HepG2 (cell line): ENCODE results near the gene FUZ. TPM values are rescaled to one million over a fixed set of nuclear protein-coding genes. Genes with fewer than 3 reads are reported as not detected.

ENCODE experiments used
- ARID4A ChIP-seq: sonication (generic); formaldehyde crosslinking; IDR thresholded peaks from 2 replicates; pipeline ENCODE4 v1.5.0; 2020; ENCODE audit warnings: mild to moderate bottlenecking, missing genetic modification reagents, borderline replicate concordance
- CREM ChIP-seq, 2 experiments: sonication (generic) in 1 of 2; formaldehyde crosslinking in 1 of 2; IDR thresholded peaks; 2 replicates each; pipeline versions ENCODE4 v1.4.0 to v1.6.1; 2016 to 2020; ENCODE audit warnings: antibody characterized with exemption in 1 of 2, mild to moderate bottlenecking in 1 of 2, missing genetic modification reagents in 1 of 2
- ERF ChIP-seq: IDR thresholded peaks from 2 replicates; pipeline ENCODE4 v1.6.1; 2018; ENCODE audit warnings: missing biosample characterization, missing genetic modification reagents
- FOXO1 ChIP-seq: sonication (generic); formaldehyde crosslinking; IDR thresholded peaks from 2 replicates; pipeline ENCODE4 v1.4.0; 2020; ENCODE audit warnings: missing genetic modification reagents
- HCFC1 ChIP-seq: fragments of 150-350 bp; IDR thresholded peaks from 2 replicates; pipeline ENCODE4 v1.6.1; 2014; ENCODE audit warnings: low read depth, low read length
- IRF2 ChIP-seq: IDR thresholded peaks from 2 replicates; pipeline ENCODE4 v1.6.1; 2018; ENCODE audit warnings: missing genetic modification reagents, missing compliant biosample characterization
- KDM3A ChIP-seq: IDR thresholded peaks from 2 replicates; pipeline ENCODE4 v1.6.1; 2018; ENCODE audit warnings: low read depth, missing compliant biosample characterization
- MED1 ChIP-seq: sonication (generic); formaldehyde crosslinking; IDR thresholded peaks from 2 replicates; pipeline ENCODE4 v1.4.0; 2020; ENCODE audit warnings: missing genetic modification reagents
- NFIB ChIP-seq: sonication (generic); formaldehyde crosslinking; IDR thresholded peaks from 2 replicates; pipeline ENCODE4 v1.9.0; 2021; ENCODE audit warnings: missing genetic modification reagents, mild to moderate bottlenecking, borderline replicate concordance
- NFKB2 ChIP-seq: sonication (generic); formaldehyde crosslinking; IDR thresholded peaks from 2 replicates; pipeline ENCODE4 v1.4.0; 2020; ENCODE audit warnings: missing genetic modification reagents, borderline replicate concordance
- RELA ChIP-seq: sonication (generic); formaldehyde crosslinking; IDR thresholded peaks from 2 replicates; pipeline ENCODE4 v1.4.0; 2020; ENCODE audit warnings: missing genetic modification reagents
- SAFB2 ChIP-seq: sonication (generic); formaldehyde crosslinking; IDR thresholded peaks from 2 replicates; pipeline ENCODE4 v1.5.1; 2020; ENCODE audit warnings: missing genetic modification reagents, low read depth, mild to moderate bottlenecking, borderline replicate concordance
- SOX5 ChIP-seq: IDR thresholded peaks from 2 replicates; pipeline ENCODE4 v1.6.1; 2016; ENCODE audit warnings: borderline replicate concordance
- SPEN ChIP-seq: sonication (generic); formaldehyde crosslinking; IDR thresholded peaks from 2 replicates; pipeline ENCODE4 v1.5.1; 2020; ENCODE audit warnings: low read depth, mild to moderate bottlenecking, missing genetic modification reagents
- TAF1 ChIP-seq: sonication (generic); formaldehyde crosslinking; IDR thresholded peaks from 2 replicates; pipeline ENCODE4 v1.4.0; 2020; ENCODE audit warnings: missing genetic modification reagents
- TBX2 ChIP-seq: sonication (generic); formaldehyde crosslinking; IDR thresholded peaks from 2 replicates; pipeline ENCODE4 v1.5.0; 2020; ENCODE audit warnings: missing genetic modification reagents, mild to moderate bottlenecking, borderline replicate concordance
- ZBTB37 ChIP-seq: sonication (generic); formaldehyde crosslinking; IDR thresholded peaks from 2 replicates; pipeline ENCODE4 v1.4.0; 2020; ENCODE audit warnings: mild to moderate bottlenecking, missing genetic modification reagents
- ZBTB38 ChIP-seq: sonication (generic); formaldehyde crosslinking; IDR thresholded peaks from 2 replicates; pipeline ENCODE4 v1.5.1; 2020; ENCODE audit warnings: mild to moderate bottlenecking, missing genetic modification reagents
- ZNF550 ChIP-seq: sonication (generic); formaldehyde crosslinking; IDR thresholded peaks from 2 replicates; pipeline ENCODE4 v1.4.0; 2020; ENCODE audit warnings: mild to moderate bottlenecking, missing genetic modification reagents, borderline replicate concordance
- ZNF558 ChIP-seq: sonication (generic); formaldehyde crosslinking; IDR thresholded peaks from 2 replicates; pipeline ENCODE4 v1.9.0; 2022; ENCODE audit warnings: mild to moderate bottlenecking, missing genetic modification reagents, borderline replicate concordance
- polyA plus RNA-seq, 8 experiments: library from polyadenylated mRNA; depleted of rRNA in 3 of 8; stranded (reverse) in 7 of 8; unstranded in 1 of 8; fragments of >200 nt; fragmentation: Illumina TruSeq in 4 of 8; extraction: Trizol in 4 of 8; gene quantifications; 2 replicates each; pipeline versions ENCODE4 v1.2.1 to v1.2.3, GENCODE V29; 2011 to 2016; ENCODE audit warnings: low read depth in 4 of 8, missing spikeins in 1 of 8, mixed read lengths in 1 of 8; ENCODE audit not compliant: insufficient read depth in 1 of 8
- total RNA-seq, 5 experiments: library from RNA; depleted of rRNA; stranded (reverse); fragments of >200 nt; fragmentation: Illumina TruSeq; extraction: Trizol; gene quantifications; 2 replicates each; pipeline ENCODE4 v1.2.3, GENCODE V29; 2016; ENCODE audit warnings: low read depth in 1 of 5
- TF ChIP-seq, protein P1 (sequence below): sonication (generic); formaldehyde crosslinking; IDR thresholded peaks from 2 replicates; pipeline ENCODE4 v1.5.1; 2020; ENCODE audit warnings: mild to moderate bottlenecking, missing genetic modification reagents, moderate library complexity
- TF ChIP-seq, protein P2 (sequence below): IDR thresholded peaks from 2 replicates; pipeline ENCODE4 v1.6.1; 2016; ENCODE audit warnings: mild to moderate bottlenecking

FUZ gene
- total and polyA plus RNA-seq, 2 of the 13 experiments (the other 11 are each of a cell fraction or from before 2014, with no cell fraction given): 0.08 TPM; not detected in 1

GRCh38 chr19:49817964-49818648 is 5.0 kb upstream of the FUZ start, which contains the start of gene MED25 (continued):
- TF ChIP-seq RELA (CRISPR knock-in tag) (peak; percentile 55; the same call in 1 of the 2 replicates), MED1 (CRISPR knock-in tag) (peak; percentile 70), SOX5 (CRISPR knock-in tag) (no peak), CREM (IDR thresholded peaks at IDR 0.05) (peak; percentile 53), CREM (CRISPR knock-in tag; IDR thresholded peaks at IDR 0.05) (no peak), ZNF550 (CRISPR knock-in tag) (no peak), ZBTB38 (CRISPR knock-in tag) (0 out of 2 replicates have a peak, but pooled peaks have one; percentile 16), NFIB (no peak), ZNF558 (CRISPR knock-in tag) (peak; percentile 39; the same call in 1 of the 2 replicates), NFKB2 (CRISPR knock-in tag) (peak; percentile 29; the same call in 1 of the 2 replicates), HCFC1 (peak; percentile 70), IRF2 (CRISPR knock-in tag) (peak; percentile 22; the same call in 1 of the 2 replicates), ERF (CRISPR knock-in tag) (0 out of 2 replicates have a peak, but pooled peaks have one; percentile 45), TBX2 (CRISPR knock-in tag) (peak; percentile 25; the same call in 1 of the 2 replicates), ZBTB37 (CRISPR knock-in tag) (no peak), TAF1 (CRISPR knock-in tag) (peak; percentile 69; the same call in 1 of the 2 replicates), FOXO1 (CRISPR knock-in tag) (no peak), SPEN (CRISPR knock-in tag) (peak; percentile 59; the same call in 1 of the 2 replicates), SAFB2 (CRISPR knock-in tag) (peak; percentile 66), ARID4A (peak; percentile 55), KDM3A (CRISPR knock-in tag) (peak; percentile 73; the same call in 1 of the 2 replicates)
- TF ChIP-seq, protein P1, sequence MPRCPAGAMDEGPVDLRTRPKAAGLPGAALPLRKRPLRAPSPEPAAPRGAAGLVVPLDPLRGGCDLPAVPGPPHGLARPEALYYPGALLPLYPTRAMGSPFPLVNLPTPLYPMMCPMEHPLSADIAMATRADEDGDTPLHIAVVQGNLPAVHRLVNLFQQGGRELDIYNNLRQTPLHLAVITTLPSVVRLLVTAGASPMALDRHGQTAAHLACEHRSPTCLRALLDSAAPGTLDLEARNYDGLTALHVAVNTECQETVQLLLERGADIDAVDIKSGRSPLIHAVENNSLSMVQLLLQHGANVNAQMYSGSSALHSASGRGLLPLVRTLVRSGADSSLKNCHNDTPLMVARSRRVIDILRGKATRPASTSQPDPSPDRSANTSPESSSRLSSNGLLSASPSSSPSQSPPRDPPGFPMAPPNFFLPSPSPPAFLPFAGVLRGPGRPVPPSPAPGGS (CRISPR knock-in tag): no peak; the same call in 1 of the 2 replicates
- TF ChIP-seq, protein P2, sequence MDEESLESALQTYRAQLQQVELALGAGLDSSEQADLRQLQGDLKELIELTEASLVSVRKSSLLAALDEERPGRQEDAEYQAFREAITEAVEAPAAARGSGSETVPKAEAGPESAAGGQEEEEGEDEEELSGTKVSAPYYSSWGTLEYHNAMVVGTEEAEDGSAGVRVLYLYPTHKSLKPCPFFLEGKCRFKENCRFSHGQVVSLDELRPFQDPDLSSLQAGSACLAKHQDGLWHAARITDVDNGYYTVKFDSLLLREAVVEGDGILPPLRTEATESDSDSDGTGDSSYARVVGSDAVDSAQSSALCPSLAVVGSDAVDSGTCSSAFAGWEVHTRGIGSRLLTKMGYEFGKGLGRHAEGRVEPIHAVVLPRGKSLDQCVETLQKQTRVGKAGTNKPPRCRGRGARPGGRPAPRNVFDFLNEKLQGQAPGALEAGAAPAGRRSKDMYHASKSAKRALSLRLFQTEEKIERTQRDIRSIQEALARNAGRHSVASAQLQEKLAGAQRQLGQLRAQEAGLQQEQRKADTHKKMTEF (CRISPR knock-in tag): peak; percentile 46
